BJ (cell line): ENCODE measurements around the gene NHERF1. TPM values are rescaled to one million over a fixed set of nuclear protein-coding genes. Genes with fewer than 3 reads are reported as not detected.

Experiments
- CTCF ChIA-PET: fragments of 350-600 bp; formaldehyde crosslinking; extraction: SDS; loops from one replicate; lab custom pipeline; 2021; ENCODE audit warnings: antibody characterized with exemption, inconsistent platforms; lab: Yijun Ruan, JAX
- POLR2A ChIA-PET: fragments of 300-600 bp; sonication (Branson Sonifier 250); formaldehyde crosslinking; extraction: SDS; loops from one replicate; lab custom pipeline; 2021; ENCODE audit warnings: antibody characterized with exemption; lab: Charles Lee
- DNase-seq: peaks from one replicate; pipeline ENCODE4 v3.0.0-alpha.2; 2011; ENCODE audit warnings: low read depth
- H3K27me3 ChIP-seq: 2 replicates; pipeline ENCODE4 v1.6.0; 2011; ENCODE audit warnings: low read length; ENCODE audit not compliant: control insufficient read depth, insufficient read depth
- H3K36me3 ChIP-seq: 2 replicates; pipeline ENCODE4 v1.5.1; 2011; ENCODE audit warnings: low read length; ENCODE audit not compliant: control insufficient read depth, insufficient read depth
- H3K4me3 ChIP-seq: 2 replicates; pipeline ENCODE4 v1.5.1; 2011; ENCODE audit warnings: low read depth, mild to moderate bottlenecking, control low read depth, low read length
- polyA plus RNA-seq: library from polyadenylated mRNA; depleted of rRNA; stranded (reverse); fragments of >200 nt; gene quantifications from 2 replicates; pipeline ENCODE4 v1.2.3, GENCODE V29; 2011
- TF ChIP-seq, protein P1 (sequence below): IDR thresholded peaks from 2 replicates; pipeline ENCODE4 v1.5.1; 2011; ENCODE audit warnings: low read depth, mild to moderate bottlenecking, control low read depth, inconsistent platforms, low read length, moderate library complexity; ENCODE audit not compliant: insufficient read depth

The NHERF1 gene
- polyA plus RNA-seq, 1 experiment, result 16.3 TPM

DNA sequence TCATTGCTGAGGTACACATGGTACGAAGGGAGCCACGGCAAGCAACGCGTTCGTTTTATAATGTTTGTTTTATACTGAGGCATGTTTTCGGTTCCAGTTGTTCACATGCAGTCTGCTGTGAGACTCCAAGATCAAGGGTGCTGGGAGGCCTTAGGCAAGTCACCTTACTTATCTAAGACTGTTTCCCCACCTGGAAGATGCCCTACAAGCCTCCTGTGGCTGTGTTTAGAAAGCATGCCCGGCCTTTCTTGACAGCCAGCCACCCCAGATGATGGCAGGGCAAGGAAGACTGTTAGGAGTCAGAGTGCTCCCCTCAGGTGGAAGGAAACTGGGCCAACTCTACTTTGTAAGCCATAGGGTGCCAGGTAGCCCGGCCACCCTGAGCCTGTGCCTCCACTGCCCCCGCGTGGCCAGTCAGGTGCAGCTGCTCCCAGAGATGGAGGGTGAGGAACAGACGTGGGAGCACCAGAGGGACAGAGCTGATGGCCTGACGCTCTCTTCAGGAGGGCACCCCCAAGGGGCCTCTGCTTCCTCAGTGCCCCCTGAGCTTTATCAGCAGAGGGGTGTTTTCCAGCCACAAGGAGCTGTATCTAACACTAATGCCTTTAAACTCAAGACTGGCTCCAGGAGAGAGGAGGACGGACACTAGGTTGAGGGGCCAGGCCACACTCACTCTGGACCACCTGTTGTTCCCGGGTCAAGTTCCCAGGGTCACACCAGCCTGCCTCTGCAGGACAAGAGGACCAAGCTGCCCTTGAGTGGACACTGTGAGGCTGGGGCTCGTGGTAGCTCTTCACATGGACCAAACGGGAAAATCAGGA is 22.3 kb downstream of the NHERF1 start:
- ChIA-PET POLR2A (no interaction called here), CTCF (interaction anchor here (0.5 to 3.2 kb wide), 16 partner anchors 8 to 494 kb away, joined by 3 to 52 read pairs (median 5); no protein-coding TSS in a partner anchor)
- TF ChIP-seq, protein P1, sequence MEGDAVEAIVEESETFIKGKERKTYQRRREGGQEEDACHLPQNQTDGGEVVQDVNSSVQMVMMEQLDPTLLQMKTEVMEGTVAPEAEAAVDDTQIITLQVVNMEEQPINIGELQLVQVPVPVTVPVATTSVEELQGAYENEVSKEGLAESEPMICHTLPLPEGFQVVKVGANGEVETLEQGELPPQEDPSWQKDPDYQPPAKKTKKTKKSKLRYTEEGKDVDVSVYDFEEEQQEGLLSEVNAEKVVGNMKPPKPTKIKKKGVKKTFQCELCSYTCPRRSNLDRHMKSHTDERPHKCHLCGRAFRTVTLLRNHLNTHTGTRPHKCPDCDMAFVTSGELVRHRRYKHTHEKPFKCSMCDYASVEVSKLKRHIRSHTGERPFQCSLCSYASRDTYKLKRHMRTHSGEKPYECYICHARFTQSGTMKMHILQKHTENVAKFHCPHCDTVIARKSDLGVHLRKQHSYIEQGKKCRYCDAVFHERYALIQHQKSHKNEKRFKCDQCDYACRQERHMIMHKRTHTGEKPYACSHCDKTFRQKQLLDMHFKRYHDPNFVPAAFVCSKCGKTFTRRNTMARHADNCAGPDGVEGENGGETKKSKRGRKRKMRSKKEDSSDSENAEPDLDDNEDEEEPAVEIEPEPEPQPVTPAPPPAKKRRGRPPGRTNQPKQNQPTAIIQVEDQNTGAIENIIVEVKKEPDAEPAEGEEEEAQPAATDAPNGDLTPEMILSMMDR, result peak; percentile 85
- H3K36me3 ChIP-seq, result peaks cover 29% of the 10 kb centered on the region
- no peak for DNase-seq
- H3K27me3 ChIP-seq, result no peaks in the 10 kb centered on the region
- no peak overlapping the region for H3K4me3 ChIP-seq

DNA sequence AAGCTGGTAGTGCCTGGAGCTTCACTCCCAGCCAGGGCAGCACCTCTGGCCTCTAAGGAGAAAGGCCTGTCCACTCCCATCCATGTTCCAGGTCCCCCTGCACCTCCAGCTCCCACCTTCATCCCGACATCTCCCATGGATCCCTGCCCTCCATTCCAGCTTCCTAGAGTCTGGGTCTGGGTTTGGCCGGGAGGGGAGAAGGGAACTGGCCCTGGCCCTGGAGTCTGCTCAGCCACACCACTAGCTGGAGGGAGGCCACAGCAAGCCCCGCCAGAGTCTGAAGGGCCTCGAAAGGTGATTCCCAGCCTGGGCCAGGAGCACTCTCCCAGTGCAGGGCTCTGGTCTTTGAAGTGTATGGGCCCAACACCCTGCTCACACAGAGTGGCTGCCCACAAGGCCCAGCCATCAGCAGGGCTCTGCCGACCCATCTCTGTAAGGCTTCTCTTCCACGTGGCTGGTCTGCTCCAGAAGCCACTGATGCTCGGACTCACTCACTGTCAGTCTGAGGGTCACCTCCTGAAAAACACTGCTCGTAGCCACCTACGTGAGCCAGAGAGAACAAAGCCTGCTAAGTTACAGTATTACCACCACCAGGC is 23.0 kb downstream of the NHERF1 start:
- TF ChIP-seq, protein P1, result no peak
- no peaks in the 10 kb centered on the region for H3K27me3 ChIP-seq
- H3K4me3 ChIP-seq, result no peak overlapping the region
- no peak for DNase-seq
- ChIA-PET POLR2A (no interaction called here), CTCF (interaction anchor here (0.5 to 3.2 kb wide), 16 partner anchors 7 to 493 kb away, joined by 3 to 52 read pairs (median 5); no protein-coding TSS in a partner anchor)
- peaks cover 29% of the 10 kb centered on the region for H3K36me3 ChIP-seq

DNA sequence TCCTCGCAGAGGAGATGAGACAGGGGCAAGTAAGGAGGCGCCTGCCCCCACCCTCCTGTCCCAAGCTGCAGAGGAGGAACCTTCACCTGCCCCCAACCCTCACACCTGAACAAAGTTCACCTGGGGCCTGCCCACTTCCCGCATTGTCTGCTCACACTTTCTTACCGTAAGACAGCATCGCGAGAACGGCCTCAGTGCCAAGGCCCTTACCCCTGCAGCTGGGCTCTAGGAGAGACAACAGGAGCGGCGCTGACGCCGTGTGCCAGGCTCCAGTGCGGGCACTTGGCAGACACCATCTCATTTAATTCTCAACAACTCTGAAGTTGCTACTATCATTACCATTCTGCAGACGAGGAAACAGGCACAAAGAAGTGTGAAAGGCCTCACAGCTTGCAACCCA is 23.6 kb downstream of the NHERF1 start:
- ChIA-PET CTCF (interaction anchor here (1.4 to 3.2 kb wide), 4 partner anchors 10 to 94 kb away, joined by 4 to 52 read pairs (median 15); no protein-coding TSS in a partner anchor), POLR2A (no interaction called here)
- DNase-seq, result no peak
- Histone ChIP-seq H3K4me3 (no peak overlapping the region), H3K27me3 (no peaks in the 10 kb centered on the region), H3K36me3 (peaks cover 29% of the 10 kb centered on the region)
- TF ChIP-seq, protein P1, result no peak

DNA sequence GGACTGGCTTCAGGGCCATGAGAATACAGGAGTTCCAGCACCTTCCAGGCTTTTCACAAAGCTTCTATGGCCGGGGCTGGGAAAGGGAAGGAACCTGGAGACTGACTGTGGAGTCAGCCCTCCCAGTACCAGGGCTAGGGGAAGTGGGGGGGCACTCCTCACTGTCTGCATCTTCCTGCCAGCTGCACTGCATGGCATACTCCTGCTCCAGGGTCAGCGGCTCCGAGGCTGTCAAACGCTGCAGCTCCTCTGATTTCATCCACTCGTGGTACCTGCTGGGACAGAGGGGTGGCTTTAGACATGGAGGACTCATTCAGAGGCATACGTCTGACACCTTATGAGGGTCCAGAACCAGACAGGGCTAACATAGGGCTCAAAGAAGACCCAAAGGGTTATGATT is 25.0 kb downstream of the NHERF1 start:
- Histone ChIP-seq H3K4me3 (no peak overlapping the region), H3K36me3 (peaks cover 29% of the 10 kb centered on the region), H3K27me3 (no peaks in the 10 kb centered on the region)
- TF ChIP-seq, protein P1, result no peak
- ChIA-PET POLR2A (no interaction called here), CTCF (interaction anchor here (1.2 to 4.0 kb wide), 3 partner anchors 18 to 27 kb away, joined by 4 to 22 read pairs (median 5); no protein-coding TSS in a partner anchor)
- no peak for DNase-seq

DNA sequence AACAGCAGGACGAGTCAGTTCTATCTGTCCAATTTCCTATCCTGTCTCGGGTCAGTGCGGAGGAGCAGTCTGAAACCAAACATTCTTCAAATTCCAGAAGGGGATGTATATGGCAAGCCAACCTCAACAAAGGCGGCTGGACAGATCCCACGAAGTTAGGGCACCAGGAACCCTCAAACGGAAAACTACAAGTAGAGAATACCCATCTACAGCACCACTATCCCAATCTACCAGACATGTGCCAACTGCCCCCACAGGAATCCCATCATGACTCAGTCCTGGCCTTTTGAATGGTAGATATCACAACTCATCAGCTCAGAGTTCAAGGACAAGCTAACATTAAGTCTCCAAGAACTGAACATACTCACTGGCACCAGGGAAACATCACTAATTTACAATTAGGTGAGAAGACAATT is 25.5 kb downstream of the NHERF1 start:
- Histone ChIP-seq H3K36me3 (peaks cover 29% of the 10 kb centered on the region), H3K27me3 (no peaks in the 10 kb centered on the region), H3K4me3 (no peak overlapping the region)
- no peak for DNase-seq
- POLR2A ChIA-PET, result interaction anchor here (0.7 kb wide), 1 partner anchor 185 kb away, joined by 6 read pairs; no protein-coding TSS in a partner anchor
- CTCF ChIA-PET, result interaction anchor here (1.2 to 4.0 kb wide), 3 partner anchors 17 to 28 kb away, joined by 4 to 22 read pairs (median 5); no protein-coding TSS in a partner anchor
- TF ChIP-seq, protein P1, result no peak
